Activated T-cell treated with anti-CD3 and anti-CD28 coated beads, Interleukin-2, amount 50 U/mL, for 24 hours (primary cell): ENCODE results near the gene TEDC2.

Source experiments
- DNase-seq: peaks from one replicate; pipeline ENCODE4 v3.0.0-alpha.2; 2020
- H3K27ac Mint-ChIP-seq: 2 replicates; pipeline ENCODE4 v1.8.0; 2020; ENCODE audit warnings: mild to moderate bottlenecking, mixed read lengths
- H3K27me3 Mint-ChIP-seq: 2 replicates; pipeline ENCODE4 v1.8.0; 2020; ENCODE audit warnings: mixed read lengths
- H3K36me3 Mint-ChIP-seq: 2 replicates; pipeline ENCODE4 v1.8.0; 2020; ENCODE audit warnings: low read depth, mixed read lengths
- H3K4me1 Mint-ChIP-seq: 2 replicates; pipeline ENCODE4 v1.8.0; 2020; ENCODE audit warnings: low read depth, mixed read lengths
- H3K4me3 Mint-ChIP-seq: 2 replicates; pipeline ENCODE4 v1.8.0; 2020; ENCODE audit warnings: mild to moderate bottlenecking, moderate library complexity, mixed read lengths
- H3K9me3 Mint-ChIP-seq: 2 replicates; pipeline ENCODE4 v1.8.0; 2020; ENCODE audit warnings: mixed read lengths

TEDC2 gene

GRCh38 chr16:2512735-2513404, 53.0 kb downstream of the TEDC2 start:
- H3K9me3 Mint-ChIP-seq: no peaks in the 10 kb centered on the region
- peak overlapping the region; percentile 90 for H3K27ac Mint-ChIP-seq
- DNase-seq: no peak

GRCh38 chr16:2513405-2514332, 53.8 kb downstream of the TEDC2 start, which contains the start of gene ATP6V0C:
Gene ATP6V0C, plus strand, starts transcription at chr16:2513952. Its CDS starts 152 bp downstream, at chr16:2514104.
- Mint-ChIP-seq H3K27ac (peak within 1 kb of the TSS; percentile 97), H3K9me3 (no peaks in the 10 kb centered on the region), H3K27me3 (no peaks in the 10 kb centered on the region), H3K4me3 (peak within 1 kb of the TSS; percentile 96), H3K36me3 (peaks cover 27% of the 10 kb centered on the region), H3K4me1 (peaks cover 55% of the 10 kb centered on the region)
- DNase-seq: peak; percentile 94

More at GRCh38 chr16:2512735-2513404, 53.0 kb downstream of the TEDC2 start:
- H3K36me3 Mint-ChIP-seq: peaks cover 27% of the 10 kb centered on the region
- peak overlapping the region; percentile 86 for H3K4me3 Mint-ChIP-seq
- no peaks in the 10 kb centered on the region for H3K27me3 Mint-ChIP-seq
- peaks cover 47% of the 10 kb centered on the region for H3K4me1 Mint-ChIP-seq
